GM12874 (cell line): Measurements from ENCODE around the gene VAMP5.

ENCODE experiments used
- TF ChIP-seq, protein P1 (sequence below): IDR thresholded peaks from 2 replicates; pipeline ENCODE4 v1.5.1; 2011; ENCODE audit warnings: low read depth, mild to moderate bottlenecking, control low read depth, low read length, moderate library complexity; ENCODE audit not compliant: insufficient read depth

The VAMP5 gene

GRCh38 chr2:85591563-85591962 lies 7.3 kb downstream of the VAMP5 start:
- TF ChIP-seq, protein P1, sequence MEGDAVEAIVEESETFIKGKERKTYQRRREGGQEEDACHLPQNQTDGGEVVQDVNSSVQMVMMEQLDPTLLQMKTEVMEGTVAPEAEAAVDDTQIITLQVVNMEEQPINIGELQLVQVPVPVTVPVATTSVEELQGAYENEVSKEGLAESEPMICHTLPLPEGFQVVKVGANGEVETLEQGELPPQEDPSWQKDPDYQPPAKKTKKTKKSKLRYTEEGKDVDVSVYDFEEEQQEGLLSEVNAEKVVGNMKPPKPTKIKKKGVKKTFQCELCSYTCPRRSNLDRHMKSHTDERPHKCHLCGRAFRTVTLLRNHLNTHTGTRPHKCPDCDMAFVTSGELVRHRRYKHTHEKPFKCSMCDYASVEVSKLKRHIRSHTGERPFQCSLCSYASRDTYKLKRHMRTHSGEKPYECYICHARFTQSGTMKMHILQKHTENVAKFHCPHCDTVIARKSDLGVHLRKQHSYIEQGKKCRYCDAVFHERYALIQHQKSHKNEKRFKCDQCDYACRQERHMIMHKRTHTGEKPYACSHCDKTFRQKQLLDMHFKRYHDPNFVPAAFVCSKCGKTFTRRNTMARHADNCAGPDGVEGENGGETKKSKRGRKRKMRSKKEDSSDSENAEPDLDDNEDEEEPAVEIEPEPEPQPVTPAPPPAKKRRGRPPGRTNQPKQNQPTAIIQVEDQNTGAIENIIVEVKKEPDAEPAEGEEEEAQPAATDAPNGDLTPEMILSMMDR: no peak

DNA sequence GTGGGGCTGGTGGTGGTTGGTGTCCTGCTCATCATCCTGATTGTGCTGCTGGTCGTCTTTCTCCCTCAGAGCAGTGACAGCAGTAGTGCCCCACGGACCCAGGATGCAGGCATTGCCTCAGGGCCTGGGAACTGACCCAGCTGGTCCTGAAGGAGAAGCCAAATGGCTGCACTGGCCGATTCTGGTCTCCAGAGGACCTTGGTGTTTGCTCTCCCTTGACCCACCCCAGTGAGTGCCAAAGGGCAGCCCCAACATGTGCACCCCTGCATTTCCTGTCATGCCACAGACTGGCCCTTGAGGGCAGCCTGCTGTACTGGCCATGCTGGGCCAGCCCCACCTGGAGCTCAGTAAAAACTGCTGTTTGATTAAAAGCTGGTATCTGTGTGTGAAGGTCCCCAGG lies 8.8 kb downstream of the VAMP5 start:
- TF ChIP-seq, protein P1: no peak

DNA sequence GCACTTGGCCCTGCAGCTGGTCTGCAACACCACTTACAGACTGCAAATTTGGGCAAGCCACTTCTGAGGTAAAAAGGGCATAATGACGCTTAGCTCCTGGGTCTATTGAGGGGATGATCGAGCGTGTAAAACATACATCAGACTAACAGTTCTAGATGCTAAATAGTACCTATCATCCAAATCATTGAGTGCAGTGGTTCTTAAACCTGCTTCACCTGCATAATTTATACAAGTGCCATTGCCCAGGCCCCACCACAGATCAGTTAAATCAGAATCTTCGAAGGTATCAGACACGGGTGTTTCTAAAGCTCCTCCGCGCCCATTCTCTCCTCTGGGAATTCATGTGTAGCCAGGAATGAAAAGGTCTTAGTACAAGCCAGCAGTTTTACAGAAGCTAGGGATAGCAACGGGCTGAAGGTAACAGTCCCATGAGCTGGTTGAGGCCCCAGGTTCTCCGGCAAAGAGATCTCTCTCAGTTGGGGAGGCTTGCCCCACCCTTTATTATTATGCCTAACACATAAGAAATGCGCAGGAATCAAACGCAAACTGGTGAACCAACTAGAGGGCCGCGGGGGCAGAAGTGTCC lies 10.6 kb downstream of the VAMP5 start:
- TF ChIP-seq, protein P1: no peak

DNA sequence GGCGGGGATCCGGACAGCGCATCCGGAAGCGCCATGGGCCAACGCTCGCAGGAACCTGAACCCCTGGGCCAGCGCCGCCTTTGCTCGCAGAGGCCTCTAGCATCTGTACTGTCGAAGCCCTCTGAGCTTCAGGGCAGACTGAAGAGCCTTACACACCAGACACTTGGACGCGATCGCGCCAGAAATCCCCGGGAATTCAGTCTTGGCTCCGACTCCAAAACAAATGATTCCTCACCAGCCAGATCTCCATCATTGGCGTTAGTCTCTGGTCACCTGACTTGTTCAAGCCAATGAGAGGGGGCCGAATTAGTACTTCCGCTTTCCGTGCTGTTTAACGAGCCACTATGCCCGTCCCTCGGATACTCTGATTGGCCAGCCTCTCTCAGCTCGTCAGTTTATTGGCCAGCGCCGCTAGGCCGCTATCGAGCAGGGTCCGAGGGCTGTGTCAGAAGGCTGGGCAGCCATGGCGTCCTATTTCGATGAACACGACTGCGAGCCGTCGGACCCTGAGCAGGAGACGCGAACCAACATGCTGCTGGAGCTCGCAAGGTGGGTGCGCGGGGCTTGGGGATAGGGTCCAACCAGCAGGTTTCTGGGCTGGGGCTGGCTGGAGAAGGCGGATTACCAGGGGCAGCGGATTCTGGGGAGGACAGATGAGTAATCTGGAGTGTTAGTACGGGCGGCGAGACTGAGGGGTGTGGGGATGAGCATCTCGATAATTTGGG lies 11.2 kb downstream of the VAMP5 start, which contains the start of gene RNF181:
Gene RNF181, plus strand, starts transcription at position 445 of the 725 bp plus-strand sequence. Its CDS starts 19 bp downstream, at position 464.
- TF ChIP-seq, protein P1: no peak

GRCh38 chr2:85596026-85596333 lies 11.7 kb downstream of the VAMP5 start:
- TF ChIP-seq, protein P1: no peak

GRCh38 chr2:85596486-85597143 lies 12.4 kb downstream of the VAMP5 start:
- TF ChIP-seq, protein P1: no peak

- TF ChIP-seq, protein P1: no peak
These were observed 13.0 kb downstream of the VAMP5 start for GRCh38 chr2:85597241-85597640.
